K562 (cell line): ENCODE measurements around the gene ROPN1. TPM values are rescaled to one million over a fixed set of nuclear protein-coding genes. Genes with fewer than 3 reads are reported as not detected.
"Not testable (repeated sequence)": the region's sequence is repeated elsewhere in the genome, so short reads cannot be mapped to it uniquely, and the experiment has no call there.

ENCODE experiments used
- ATAC-seq: fragments of 200-7000 bp; cut with Tn5 transposase; 3 replicates; pipeline ENCODE4 v1.9.1; 2020; ENCODE audit warnings: moderate library complexity
- BruUV-seq: library from RNA; stranded (reverse); fragments of 400-500 nt; replicated peaks from 2 replicates; lab custom pipeline; 2021; lab: Mats Ljungman, UMichigan
- CTCF ChIA-PET: fragments of 300-600 bp; formaldehyde crosslinking; extraction: SDS; loops from one replicate; lab custom pipeline; 2021; ENCODE audit warnings: low intra/inter-chr PET ratio; lab: Yijun Ruan, JAX
- POLR2A ChIA-PET: fragments of 300-600, 350-650 bp; sonication (Branson Sonifier 250); formaldehyde crosslinking; extraction: SDS; loops from one replicate; lab custom pipeline; 2021; ENCODE audit warnings: antibody characterized with exemption, inconsistent platforms; lab: Yijun Ruan, JAX
- DNase-seq, 4 experiments: peaks; one replicate each; pipeline versions ENCODE4 v3.0.0 to v3.0.0-alpha.2; 2011 to 2018; ENCODE audit warnings: low spot score in 3 of 4, mixed read lengths in 3 of 4; ENCODE audit errors: extremely low read depth in 1 of 4
- FAIRE-seq: peaks from 2 replicates; lab custom pipeline; 2011; peaks lifted over from hg19 to GRCh38; lab: Jason Lieb, UNC
- H2AFZ ChIP-seq: 2 replicates; pipeline ENCODE4 v1.6.0; 2011; ENCODE audit warnings: low read depth, low read length, control low read depth, inconsistent platforms
- H3K27ac ChIP-seq: fragments of 200-600 bp; 3 replicates; pipeline ENCODE4 v1.8.0; 2011; ENCODE audit warnings: low read depth, mild to moderate bottlenecking, control low read depth, inconsistent platforms, low read length, moderate library complexity, mixed read lengths; ENCODE audit errors: extremely low read depth
- H3K27me3 ChIP-seq, 2 experiments: fragments of 300-600 bp in 1 of 2; 2 replicates in 1 of 2; 3 replicates in 1 of 2; pipeline versions ENCODE4 v1.6.0 to v1.8.0; 2011; ENCODE audit warnings: inconsistent platforms in 2 of 2, low read length in 2 of 2, mild to moderate bottlenecking in 1 of 2, mixed read lengths in 1 of 2, moderate library complexity in 1 of 2; ENCODE audit not compliant: control insufficient read depth in 2 of 2, insufficient read depth in 2 of 2
- H3K36me3 ChIP-seq: fragments of 300-600 bp; 3 replicates; pipeline ENCODE4 v1.8.0; 2011; ENCODE audit warnings: mild to moderate bottlenecking, low read length, inconsistent platforms; ENCODE audit not compliant: control insufficient read depth, insufficient read depth
- H3K4me1 ChIP-seq, 2 experiments: fragments of 200-600 bp in 1 of 2; replicated peaks in 1 of 2; 2 replicates in 1 of 2; 3 replicates in 1 of 2; pipeline versions ENCODE4 v1.5.1 to v1.8.0; 2011; ENCODE audit warnings: inconsistent platforms in 2 of 2, low read length in 2 of 2, mild to moderate bottlenecking in 1 of 2, mixed read lengths in 1 of 2, moderate library complexity in 1 of 2; ENCODE audit not compliant: control insufficient read depth in 2 of 2, insufficient read depth in 2 of 2
- H3K4me2 ChIP-seq: 2 replicates; pipeline ENCODE4 v1.6.1; 2011; ENCODE audit warnings: low read length, control low read depth, inconsistent platforms, mixed read lengths; ENCODE audit not compliant: insufficient read depth
- H3K4me3 ChIP-seq: fragments of 200-600 bp; sonication (generic), shearing (Covaris generic); 2 replicates; pipeline ENCODE4 v1.5.1; 2016; ENCODE audit warnings: control low read depth, inconsistent platforms
- H3K79me2 ChIP-seq: fragments of 200-600 bp; 3 replicates; pipeline ENCODE4 v1.8.0; 2011; ENCODE audit warnings: low read length, inconsistent platforms; ENCODE audit not compliant: control insufficient read depth, insufficient read depth
- H3K9ac ChIP-seq, 2 experiments: 2 replicates each; pipeline versions ENCODE4 v1.6.0 to v1.6.1; 2011; ENCODE audit warnings: low read depth in 2 of 2, low read length in 2 of 2, control low read depth in 1 of 2, inconsistent platforms in 1 of 2, mild to moderate bottlenecking in 1 of 2, mixed read lengths in 1 of 2; ENCODE audit not compliant: insufficient read depth in 1 of 2
- H3K9me1 ChIP-seq: one replicate; pipeline ENCODE4 v1.6.0; 2011; ENCODE audit warnings: inconsistent platforms, mild to moderate bottlenecking, low read length, moderate library complexity; ENCODE audit not compliant: control insufficient read depth, insufficient read depth
- H3K9me3 ChIP-seq: replicated peaks from 2 replicates; pipeline ENCODE4 v1.5.1; 2011; ENCODE audit warnings: low read depth, low read length, inconsistent platforms; ENCODE audit not compliant: control insufficient read depth, insufficient read depth
- H4K20me1 ChIP-seq: replicated peaks from 2 replicates; pipeline ENCODE4 v1.6.1; 2011; ENCODE audit warnings: low read length, inconsistent platforms, mixed read lengths; ENCODE audit not compliant: control insufficient read depth, insufficient read depth
- CTCF ChIP-seq, 3 experiments: IDR thresholded peaks in 2 of 3; conservative IDR thresholded peaks in 1 of 3; 2 replicates each; pipeline ENCODE4 v1.5.1; 2011 to 2012; ENCODE audit warnings: low read length in 3 of 3, mild to moderate bottlenecking in 3 of 3, control low read depth in 2 of 3, improper control_type of control experiment in 1 of 3, inconsistent platforms in 1 of 3, low read depth in 1 of 3, mixed read lengths in 1 of 3, moderate library complexity in 1 of 3; ENCODE audit not compliant: insufficient read depth in 2 of 3
- DEAF1 ChIP-seq: fragments of 450-650 bp; formaldehyde crosslinking; IDR thresholded peaks from 2 replicates; pipeline ENCODE4 v1.4.0; 2020; ENCODE audit warnings: mild to moderate bottlenecking, moderate library complexity
- RAD21 ChIP-seq, 2 experiments: fragments of 250-450 bp in 1 of 2; fragments of 450-650 bp in 1 of 2; sonication (Bioruptor Pico) in 1 of 2; formaldehyde crosslinking in 1 of 2; IDR thresholded peaks in 1 of 2; conservative IDR thresholded peaks in 1 of 2; 2 replicates each; pipeline versions ENCODE4 v1.4.0 to v1.8.0; 2020 to 2022; ENCODE audit warnings: mild to moderate bottlenecking in 2 of 2, moderate library complexity in 1 of 2
- REST ChIP-seq, 2 experiments: fragments of 450-650 bp; formaldehyde crosslinking in 1 of 2; IDR thresholded peaks; 2 replicates each; pipeline versions ENCODE4 v1.4.0 to v1.6.1; 2014 to 2020; ENCODE audit warnings: mild to moderate bottlenecking in 2 of 2, borderline replicate concordance in 1 of 2, low read depth in 1 of 2
- SMC3 ChIP-seq: conservative IDR thresholded peaks from 2 replicates; pipeline ENCODE4 v1.6.1; 2011; ENCODE audit warnings: low read depth, low read length, improper control_type of control experiment; ENCODE audit not compliant: insufficient read depth
- SRF ChIP-seq, 2 experiments: fragments of 250-450, 450-650 bp in 1 of 2; sonication (Bioruptor Pico) in 1 of 2; sonication (generic) in 1 of 2; formaldehyde crosslinking; IDR thresholded peaks; 2 replicates each; pipeline versions ENCODE4 v1.5.0 to v1.5.1; 2020 to 2022; ENCODE audit warnings: mild to moderate bottlenecking in 1 of 2, missing genetic modification reagents in 1 of 2
- STAG1 ChIP-seq: sonication (generic); formaldehyde crosslinking; IDR thresholded peaks from 2 replicates; pipeline ENCODE4 v1.5.0; 2020; ENCODE audit warnings: missing genetic modification reagents, borderline replicate concordance
- WGBS: fragments of 100-300 bp; shearing (Covaris generic); methylation state at CpG from one replicate; pipeline ENCODE4 v1.1.6; 2016; ENCODE audit warnings: low coverage, mixed read lengths; ENCODE audit not compliant: insufficient coverage; ENCODE audit errors: missing lambda C conversion rate; 5-methylcytosine and 5-hydroxymethylcytosine counted together
- in situ Hi-C: fragments of 300-500 bp; cut with MboI; formaldehyde crosslinking; loops from 4 replicates; pipeline ENCODE4 v1.15.0; 2018; ENCODE audit warnings: inconsistent platforms, mixed read lengths
- intact Hi-C: fragments of 100-400 bp; cut with micrococcal nuclease; formaldehyde crosslinking; loops from 2 replicates; pipeline ENCODE4 v1.14.2; 2022
- polyA plus RNA-seq, 8 experiments: library from polyadenylated mRNA; depleted of rRNA in 4 of 8; stranded (reverse) in 5 of 8; unstranded in 3 of 8; fragments of >200 nt; fragmentation: Nextera tagmentation in 2 of 8; fragmentation: Illumina TruSeq in 1 of 8; extraction: Ambion mirVana in 2 of 8; extraction: Trizol in 1 of 8; gene quantifications; 2 replicates each; pipeline versions ENCODE4 v1.2.1 to v1.2.3, GENCODE V29; 2011 to 2014; ENCODE audit warnings: inconsistent platforms in 1 of 8, missing spikeins in 1 of 8
- total RNA-seq, 7 experiments: library from RNA; depleted of rRNA in 6 of 7; stranded (reverse); fragments of >200 nt in 6 of 7; fragmentation: Illumina TruSeq in 2 of 7; extraction: Trizol in 2 of 7; gene quantifications; 2 replicates each; pipeline versions ENCODE4 v1.2.1 to v1.2.3, GENCODE V29; 2011 to 2021; ENCODE audit warnings: low replicate concordance in 1 of 7

ROPN1 gene
- total and polyA plus RNA-seq, 9 of the 15 experiments (the other 6 are each of a cell fraction or from before 2014, with no cell fraction given) = not detected

- not testable (repeated sequence) for H3K9ac ChIP-seq; H3K36me3 ChIP-seq; H4K20me1 ChIP-seq; H2AFZ ChIP-seq; H3K27ac ChIP-seq; H3K9me1 ChIP-seq; H3K27me3 ChIP-seq; H3K79me2 ChIP-seq; H3K4me2 ChIP-seq; H3K4me1 ChIP-seq; H3K4me3 ChIP-seq; BruUV-seq; H3K9me3 ChIP-seq; TF ChIP-seq REST (CRISPR knock-in tag; IDR thresholded peaks at IDR 0.05; ENCODE audit: low read depth)
- in situ Hi-C loops (loop anchor here (10.0 kb wide), 1 partner anchor 448 kb away; no protein-coding TSS in a partner anchor), intact Hi-C loops (loop anchor here (1.0 to 10.0 kb wide), 3 partner anchors 63 to 541 kb away; no protein-coding TSS in a partner anchor)
- ChIA-PET POLR2A (interaction anchor here (0.6 kb wide), 1 partner anchor 241 kb away, joined by 3 read pairs; no protein-coding TSS in a partner anchor), CTCF (interaction anchor here (1.6 to 2.1 kb wide), 2 partner anchors 63 to 266 kb away, joined by 6 to 9 read pairs; no protein-coding TSS in a partner anchor)
- peak; percentile 77 for FAIRE-seq
- peak; percentile 88 for ATAC-seq
- peak; percentile 8 to 19 (median 13) for DNase-seq
- WGBS = 0% methylated on average over 3 of the region's 4 CpGs
- peak; percentile 60 to 74 for TF ChIP-seq RAD21 (CRISPR knock-in tag; conservative IDR thresholded peaks at IDR 0.05 in 1 of 2, IDR thresholded peaks at IDR 0.05 in 1 of 2)
- TF ChIP-seq SMC3 = peak; percentile 29; the same call in 1 of the 2 replicates
- peak; percentile 21; the same call in 1 of the 2 replicates for TF ChIP-seq STAG1 (CRISPR knock-in tag)
- TF ChIP-seq CTCF (IDR thresholded peaks at IDR 0.05 in 2 of 3, conservative IDR thresholded peaks at IDR 0.05 in 1 of 3; ENCODE audit: insufficient read depth in 2 of 3, low read depth in 1 of 3, low read length in 3 of 3) = peak; percentile 25 to 45 (median 42); a peak in 3 of 6 replicates
- peak in 1 of 2 experiments; percentile 39; a peak in 1 of 4 replicates for TF ChIP-seq SRF (CRISPR knock-in tag; IDR thresholded peaks at IDR 0.05)
- TF ChIP-seq DEAF1 = 0 out of 2 replicates have a peak, but pooled peaks have one; percentile 26
- TF ChIP-seq REST (IDR thresholded peaks at IDR 0.05; ENCODE audit: borderline replicate concordance) = peak; percentile 50; the same call in 1 of the 2 replicates
Observed at GRCh38 chr3:124016483-124016882, 24.6 kb upstream of the ROPN1 start.
